GM21367 (cell line): ENCODE data around the gene ZNF407.

Source experiments
- ATAC-seq: cut with Tn5 transposase; IDR thresholded peaks from one replicate; pipeline ENCODE4 v1.9.1; 2021; ENCODE audit not compliant: unreplicated experiment

ZNF407 gene

DNA sequence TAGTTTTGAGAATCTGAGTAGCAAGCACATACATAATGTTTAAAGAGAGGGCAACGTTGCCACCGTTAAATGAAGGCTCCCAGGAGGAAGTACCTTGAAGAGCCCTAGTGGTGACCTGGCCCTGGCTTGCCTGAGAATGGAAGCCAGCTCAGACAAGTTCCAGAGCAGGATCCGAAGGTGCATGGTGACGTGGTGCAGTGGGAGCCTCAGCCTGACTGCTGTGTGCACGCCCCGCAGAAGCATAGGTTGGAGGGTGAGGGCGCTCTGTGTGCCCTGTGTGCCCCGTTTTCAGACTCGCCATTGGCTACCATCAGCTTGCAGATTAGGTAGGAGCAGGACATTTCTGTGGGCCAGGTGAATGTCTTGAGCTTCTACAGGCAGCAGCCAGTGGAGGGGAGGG lies 68.2 kb downstream of the ZNF407 start:
- ATAC-seq = no peak

DNA sequence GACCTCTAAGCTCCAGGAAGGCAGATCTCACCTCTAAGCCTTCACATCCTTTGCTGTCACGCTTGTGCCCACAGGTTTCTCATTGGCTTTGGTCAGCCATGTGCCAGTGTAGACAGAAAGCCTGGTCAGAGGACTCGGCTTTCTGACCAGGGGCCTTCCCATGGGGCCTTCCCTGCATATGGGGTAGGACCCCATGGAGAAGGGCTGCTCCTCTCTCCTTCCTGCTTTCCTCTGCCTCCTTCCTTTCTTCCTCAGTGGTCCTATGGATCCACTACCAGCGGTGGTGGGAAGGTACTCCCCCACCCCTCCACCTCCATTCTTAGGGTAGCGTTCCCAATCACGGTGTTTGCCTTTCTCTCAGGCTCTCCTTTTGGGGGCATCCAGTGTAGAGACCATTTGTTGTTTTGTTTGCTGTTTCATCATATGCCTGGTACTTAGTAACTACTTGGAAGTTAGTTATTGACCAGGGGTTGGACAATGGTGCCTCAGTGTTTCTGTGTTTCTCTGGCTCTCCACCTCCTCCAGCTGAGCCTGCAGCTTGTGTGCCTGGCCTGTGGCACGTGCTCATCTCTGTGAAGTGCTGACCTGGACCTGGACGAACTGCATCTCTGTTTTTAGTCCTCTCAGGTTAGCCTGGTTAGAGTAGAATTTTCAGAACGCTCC lies 71.6 kb downstream of the ZNF407 start:
- ATAC-seq = no peak

DNA sequence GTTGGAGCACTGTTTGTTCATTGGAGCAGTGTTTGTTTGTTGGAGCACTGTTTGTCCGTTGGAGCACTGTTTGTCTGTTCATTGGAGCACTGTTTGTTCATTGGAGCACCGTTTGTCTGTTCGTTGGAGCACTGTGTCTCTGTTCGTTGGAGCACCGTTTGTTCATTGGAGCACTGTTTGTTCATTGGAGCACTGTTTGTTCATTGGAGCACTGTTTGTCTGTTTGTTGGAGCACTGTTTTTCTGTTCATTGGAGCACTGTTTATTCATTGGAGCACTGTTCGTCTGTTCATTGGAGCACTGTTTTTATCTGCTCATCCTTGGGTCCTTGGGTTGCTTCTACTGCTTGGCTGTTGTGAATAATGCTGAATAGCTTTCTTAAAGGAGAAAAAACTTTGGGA lies 74.7 kb downstream of the ZNF407 start:
- no peak for ATAC-seq

DNA sequence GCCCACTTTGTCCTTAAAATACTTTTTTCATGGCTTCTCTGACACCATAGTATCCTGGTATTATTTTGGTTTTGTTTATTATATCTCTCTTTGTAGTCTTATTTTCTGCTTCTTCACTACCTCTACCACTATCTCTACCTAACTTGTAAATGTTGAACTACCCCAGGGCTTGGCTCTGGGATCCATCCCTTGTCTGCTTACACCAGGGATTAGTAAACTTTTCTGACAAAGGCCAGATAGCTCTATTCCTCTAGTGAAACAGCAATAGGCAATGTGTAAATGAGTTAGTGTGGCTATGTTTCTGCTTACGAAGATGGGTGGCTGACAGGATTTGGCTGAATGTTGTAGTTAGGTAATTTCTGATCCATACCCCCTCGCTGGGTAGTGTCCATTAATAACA lies 76.8 kb downstream of the ZNF407 start:
- ATAC-seq = no peak

DNA sequence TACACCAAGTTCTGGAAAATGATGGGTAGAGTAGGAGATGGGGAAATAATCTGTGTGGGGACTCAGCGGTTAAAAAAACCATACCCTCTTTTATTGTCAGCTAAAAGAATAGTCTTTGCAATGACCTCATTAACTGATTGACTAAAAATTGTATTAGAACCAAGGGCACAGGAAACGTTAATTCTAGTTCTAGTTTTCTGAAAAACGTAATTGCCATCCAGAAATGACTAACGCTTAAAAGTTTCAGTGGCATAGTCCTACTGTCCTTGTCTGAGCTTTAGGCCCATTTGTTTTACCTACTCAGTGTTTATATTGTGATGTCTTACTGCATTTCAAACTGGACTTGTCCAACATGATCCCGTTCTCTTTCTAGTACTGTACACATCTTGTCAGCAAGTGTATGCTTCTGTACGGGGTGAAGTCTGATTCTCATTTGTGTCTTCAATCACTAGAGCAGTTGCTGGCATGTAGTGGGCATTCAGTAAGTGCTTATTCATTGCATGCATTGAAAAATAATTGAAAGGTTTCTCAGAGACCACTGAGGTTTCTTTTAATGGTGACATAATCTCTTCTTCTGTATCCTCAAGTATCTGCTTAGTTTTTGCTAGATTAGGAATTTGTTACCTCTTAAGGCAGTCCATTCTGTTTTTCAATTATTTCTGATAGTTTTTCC lies 81.5 kb downstream of the ZNF407 start:
- ATAC-seq = peak; percentile 66

DNA sequence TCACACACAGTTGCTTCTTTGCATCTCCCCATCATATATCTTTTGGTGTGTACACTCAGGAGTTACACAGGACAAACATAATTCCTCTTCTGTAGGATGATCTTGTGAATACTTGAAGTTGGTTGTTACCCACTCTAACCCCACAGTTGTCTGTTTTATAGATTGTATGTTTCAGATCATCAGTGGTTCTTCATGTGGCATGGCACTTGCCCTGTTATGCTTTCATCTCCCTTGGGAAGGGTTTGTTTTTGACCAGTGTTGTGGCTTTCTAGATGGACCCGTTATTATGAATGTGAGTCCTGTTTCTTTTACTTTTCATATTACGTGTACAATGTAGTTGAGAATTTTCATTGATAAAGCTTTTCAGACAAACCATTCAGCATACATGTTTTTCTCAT lies 82.0 kb downstream of the ZNF407 start:
- ATAC-seq = no peak

DNA sequence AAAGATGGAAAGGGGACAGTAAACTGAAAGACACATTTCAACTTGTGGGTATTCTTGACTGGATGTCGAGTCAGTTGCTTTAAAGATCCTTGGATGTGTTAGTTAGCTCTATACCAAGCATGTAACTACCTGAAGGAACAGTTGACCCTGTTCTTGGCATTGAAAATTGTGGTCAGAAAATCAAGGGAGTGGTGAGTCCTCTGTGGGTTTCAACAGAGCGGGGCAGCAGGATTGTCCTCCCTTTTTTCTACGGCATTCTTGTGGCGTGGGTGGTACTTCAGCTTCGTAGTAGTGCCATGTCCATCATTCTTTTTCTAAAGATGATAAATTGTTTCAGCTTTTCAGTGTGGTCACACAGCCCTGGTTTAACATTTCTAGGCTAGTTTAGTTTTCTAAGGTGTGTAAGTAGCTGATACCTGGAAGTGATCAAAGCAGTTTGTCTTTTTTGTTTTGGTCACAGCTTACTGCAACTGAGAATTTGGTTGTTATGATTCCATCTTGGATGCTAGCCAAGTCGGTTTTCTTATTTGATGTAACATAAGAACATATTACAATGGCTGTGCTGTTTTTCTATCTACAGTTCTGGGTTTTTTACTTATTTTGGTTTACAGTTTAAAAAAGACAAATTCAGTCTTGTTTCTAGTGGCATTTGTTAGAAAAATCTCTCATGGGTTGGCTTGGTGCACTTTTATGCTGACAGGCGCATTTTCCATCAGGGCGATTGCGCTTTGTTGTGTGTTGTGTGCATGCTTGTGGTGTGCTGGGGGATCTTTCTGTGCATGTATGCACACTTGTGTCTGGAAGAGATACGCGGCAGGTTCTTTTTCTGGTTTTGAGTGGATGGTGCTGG lies 84.7 kb downstream of the ZNF407 start:
- no peak for ATAC-seq

DNA sequence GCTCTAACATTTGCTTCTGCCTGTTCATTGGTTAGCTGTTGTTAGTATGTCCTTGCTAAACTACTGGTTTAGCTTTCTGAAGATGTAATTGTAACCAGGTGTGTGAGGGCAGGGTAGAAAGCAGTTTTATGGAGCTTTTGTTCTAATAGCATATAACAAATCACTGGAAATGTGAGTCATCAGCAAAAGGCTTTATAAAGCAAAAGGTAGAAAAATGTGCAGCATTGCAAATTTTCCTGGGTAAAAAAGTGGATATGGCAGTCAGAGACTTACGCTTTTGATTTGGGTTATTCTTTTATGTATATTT lies 85.3 kb downstream of the ZNF407 start:
- ATAC-seq = no peak

DNA sequence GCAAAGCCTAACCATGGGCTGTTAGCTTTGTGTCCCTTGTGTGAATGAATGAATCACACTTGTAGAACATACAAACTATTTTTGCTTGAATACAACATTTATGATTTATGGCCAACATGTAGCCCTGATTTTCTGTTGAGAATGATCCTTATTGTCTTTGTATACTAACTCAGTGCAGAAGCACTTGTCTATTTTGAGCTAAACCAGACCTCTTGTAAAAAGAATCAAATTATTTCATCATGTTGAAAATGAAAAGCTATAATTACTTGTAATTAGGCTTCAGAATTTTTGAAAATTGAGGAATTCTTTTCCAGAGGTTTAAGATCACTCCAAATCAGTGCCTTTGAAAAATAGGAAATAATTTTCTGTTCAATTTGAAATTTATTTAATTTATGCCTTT lies 85.9 kb downstream of the ZNF407 start:
- no peak for ATAC-seq

DNA sequence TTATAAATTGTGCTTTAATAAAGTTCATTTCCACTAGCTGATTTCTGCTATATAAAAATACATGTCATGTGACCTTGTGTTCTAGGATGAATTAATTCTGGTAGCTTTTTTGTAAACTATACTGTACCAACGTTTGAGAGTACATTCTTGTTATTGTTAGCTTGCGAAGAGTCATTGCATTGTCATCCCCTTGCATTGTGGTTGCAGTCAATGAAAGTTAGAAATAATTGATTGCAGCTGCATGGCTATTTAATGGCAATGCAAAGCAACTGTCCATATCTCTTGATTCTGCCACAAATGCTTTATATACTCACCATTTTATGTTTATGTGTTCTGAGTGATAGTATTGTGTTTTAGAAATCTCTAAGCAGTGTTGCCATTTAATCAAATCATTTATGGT lies 91.6 kb downstream of the ZNF407 start:
- no peak for ATAC-seq

DNA sequence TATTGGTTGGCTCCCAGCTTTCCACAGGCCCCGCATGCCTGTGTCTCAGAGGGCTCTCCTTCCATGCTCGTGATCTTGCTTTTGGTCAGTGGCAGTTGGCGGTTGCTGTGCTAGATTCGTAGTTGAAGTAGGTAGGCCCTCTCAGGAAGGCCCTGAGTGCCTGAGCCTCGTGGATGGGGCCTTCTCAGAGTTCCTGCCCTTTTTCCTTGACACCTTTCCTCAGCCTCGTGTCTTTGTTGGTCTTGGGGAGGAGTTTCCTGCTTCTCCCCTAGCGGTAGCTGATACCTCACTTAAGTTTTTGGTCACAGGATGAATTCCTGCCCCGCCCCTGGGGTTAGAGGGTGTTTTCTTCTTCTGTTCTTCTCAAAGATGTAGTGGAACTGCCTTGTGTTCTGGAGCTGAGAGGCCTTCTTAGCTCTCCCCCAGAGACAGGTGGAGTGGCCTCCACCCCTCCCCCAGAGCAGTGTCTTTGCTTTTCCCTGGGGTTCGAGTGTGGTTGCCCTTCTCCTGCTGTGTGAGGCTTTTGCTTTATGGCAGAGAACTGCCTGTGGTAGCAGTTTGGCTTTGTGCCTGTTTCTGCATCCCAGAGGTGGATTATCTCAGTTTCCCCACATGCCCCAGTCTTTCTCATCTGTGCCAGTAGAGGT lies 94.8 kb downstream of the ZNF407 start:
- ATAC-seq = no peak

DNA sequence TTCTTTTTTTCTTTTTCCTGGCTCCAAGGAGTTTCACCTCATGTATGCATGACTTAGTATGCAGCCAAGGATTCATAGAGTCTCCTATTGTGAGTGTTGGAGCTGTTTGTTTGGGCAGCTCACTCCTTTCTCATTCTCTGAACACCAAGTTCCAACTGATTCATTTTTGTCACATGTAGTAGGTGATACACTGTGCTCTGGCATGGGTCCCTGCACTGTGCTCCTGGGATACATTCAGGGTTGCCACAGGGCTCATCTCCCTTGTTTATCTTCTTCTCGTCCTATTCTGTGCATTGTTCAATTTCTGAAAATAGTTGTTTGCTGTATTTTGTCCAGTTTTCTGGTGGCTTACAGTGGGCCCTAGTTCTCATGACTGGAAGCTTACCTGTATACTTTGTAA lies 96.8 kb downstream of the ZNF407 start:
- no peak for ATAC-seq

DNA sequence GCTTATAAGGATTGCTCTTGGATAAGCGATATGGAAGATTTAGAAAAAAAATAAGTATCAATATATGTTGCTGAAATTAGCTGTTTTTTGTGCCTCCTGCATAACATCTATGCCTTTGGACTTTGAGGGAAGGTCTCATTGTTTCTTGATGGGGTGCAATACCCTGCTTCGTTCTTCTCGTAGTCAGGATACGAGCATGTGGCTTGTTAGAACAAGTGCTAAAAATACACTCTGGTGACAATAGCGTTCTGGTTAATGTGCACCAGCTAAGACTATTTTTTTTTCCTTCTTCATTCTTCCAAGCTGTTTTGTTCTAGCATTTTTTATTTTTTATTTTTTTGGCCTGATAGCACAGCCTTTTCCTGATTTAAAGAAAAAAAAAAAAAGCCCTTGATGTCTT lies 97.5 kb downstream of the ZNF407 start:
- no peak for ATAC-seq

DNA sequence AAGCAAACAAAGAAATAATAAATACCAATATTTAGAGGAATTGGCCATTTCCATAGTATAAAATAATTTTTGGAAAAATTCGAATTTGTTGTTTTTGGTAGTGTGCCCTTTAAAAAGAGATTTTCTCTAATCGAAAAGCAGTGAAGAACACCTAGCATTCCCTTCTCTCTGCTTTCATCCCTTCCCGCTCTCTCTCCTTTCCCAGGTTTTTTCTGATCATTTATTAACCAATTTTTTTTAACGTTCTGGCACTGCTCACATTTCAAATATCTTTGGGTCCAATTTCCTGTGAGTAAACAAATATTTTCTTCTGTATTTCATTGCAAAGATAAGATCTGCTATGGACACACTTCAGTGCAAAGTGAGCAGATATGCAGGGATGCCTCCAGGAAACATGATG lies 101.2 kb downstream of the ZNF407 start:
- no peak for ATAC-seq

DNA sequence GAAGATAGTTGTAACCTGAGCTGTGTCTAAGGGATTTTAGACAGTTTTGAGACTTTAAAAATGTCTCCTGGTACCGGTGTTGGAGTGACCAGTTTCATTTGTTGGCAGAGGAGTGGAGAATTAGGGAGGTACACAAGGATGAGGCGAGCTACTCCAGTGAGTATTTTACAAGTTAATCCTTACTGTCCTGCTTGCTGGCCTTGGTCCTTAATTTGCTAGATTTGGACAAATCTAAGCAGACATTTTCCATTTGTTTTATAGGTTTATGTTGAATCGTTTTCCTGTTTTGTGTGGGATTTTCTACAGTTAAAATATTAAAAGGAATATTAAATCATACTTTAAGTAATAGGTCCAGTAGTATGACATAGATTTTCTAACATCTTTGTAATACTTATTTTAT lies 101.8 kb downstream of the ZNF407 start:
- no peak for ATAC-seq

DNA sequence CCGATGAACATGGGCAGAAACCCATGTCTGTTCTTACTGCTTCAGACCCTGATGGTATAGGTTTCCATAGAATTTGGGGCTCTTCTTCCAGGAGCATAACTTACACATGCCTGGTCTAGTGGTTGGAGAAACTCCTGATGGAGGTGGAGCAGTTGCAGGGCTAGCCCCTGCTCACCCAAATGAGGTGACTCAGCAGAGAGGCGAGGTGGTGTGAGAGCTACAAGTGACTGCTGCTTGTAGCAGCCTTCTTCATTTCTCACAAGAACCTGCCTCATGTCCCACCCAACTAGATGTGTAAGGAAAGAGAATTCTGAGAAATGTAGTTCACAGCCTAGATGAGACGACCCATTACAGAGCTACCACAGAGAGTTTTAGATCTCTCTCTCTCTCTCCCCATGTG lies 105.3 kb downstream of the ZNF407 start:
- no peak for ATAC-seq

DNA sequence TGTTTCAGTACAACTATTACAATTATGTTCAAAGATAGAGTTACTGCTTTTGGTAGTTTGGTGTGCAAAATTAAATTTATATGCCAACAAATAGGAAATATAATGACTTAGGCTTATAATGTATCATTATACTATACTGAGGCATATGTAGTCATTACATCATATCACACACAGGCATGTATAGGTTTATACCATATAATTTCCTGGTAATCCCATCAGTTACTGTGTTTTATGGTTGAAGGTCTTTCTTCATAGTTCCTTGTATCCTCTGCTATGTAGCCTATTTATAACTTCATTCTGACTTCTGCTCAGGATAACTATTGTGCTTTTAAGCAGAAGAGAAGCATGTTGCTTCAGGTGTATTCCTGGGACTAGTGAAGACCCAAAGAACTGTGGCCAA lies 110.5 kb downstream of the ZNF407 start:
- ATAC-seq = no peak

DNA sequence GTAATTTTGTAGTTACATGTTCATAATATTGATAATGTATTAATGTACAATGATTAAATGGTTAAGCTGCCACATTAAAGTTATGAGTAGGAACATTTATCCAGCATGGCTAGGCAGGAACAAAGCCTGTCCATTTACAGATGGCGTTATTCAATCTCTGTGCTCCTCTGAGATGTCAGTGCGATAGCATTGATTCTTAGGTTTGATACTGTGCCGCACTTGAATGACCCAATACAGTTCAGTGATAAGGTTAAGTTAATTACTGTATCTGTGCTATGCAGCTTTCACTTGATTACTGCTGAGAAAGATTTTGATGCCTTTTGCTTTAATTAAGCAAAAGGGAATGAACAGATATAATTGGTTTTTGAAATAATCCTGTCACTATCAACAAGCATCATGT lies 111.8 kb downstream of the ZNF407 start:
- no peak for ATAC-seq

DNA sequence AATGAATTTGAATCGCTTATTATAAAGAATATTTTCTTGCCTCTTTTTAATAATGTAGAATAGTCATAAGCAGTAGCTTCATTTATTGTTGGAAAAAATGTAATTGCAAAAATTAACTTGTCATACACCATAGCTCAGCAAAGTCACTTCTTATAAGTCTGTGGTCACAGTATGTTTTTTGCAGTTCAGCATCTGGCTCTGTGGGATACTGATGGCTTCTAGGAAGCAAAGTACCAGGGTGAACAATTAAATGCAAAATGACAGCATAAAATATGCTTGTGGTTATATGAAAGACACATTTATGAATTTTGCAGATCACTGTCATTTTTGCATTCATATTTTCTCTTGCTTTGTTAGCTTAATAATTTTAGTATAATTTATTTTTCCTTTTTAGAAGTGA lies 116.5 kb downstream of the ZNF407 start:
- ATAC-seq = no peak

DNA sequence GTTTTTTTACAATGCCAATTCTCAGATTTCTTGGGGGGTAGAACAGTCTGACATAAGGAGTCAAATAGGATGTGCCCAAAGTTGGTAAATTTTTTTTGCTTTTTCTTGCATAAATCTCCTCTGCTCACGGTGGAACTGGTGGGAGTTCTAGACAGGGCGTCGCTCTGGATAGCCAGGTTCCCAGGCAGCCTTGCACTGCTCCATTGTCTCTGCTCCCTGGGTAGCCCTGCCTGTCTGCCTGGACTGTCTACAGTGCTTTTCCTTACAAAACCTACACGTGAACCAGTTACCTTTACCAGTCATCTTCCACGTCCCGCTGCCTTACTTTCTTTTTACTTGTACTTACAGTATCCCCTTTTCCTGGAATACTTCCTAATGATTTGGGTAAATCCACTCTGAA lies 117.1 kb downstream of the ZNF407 start:
- ATAC-seq = no peak

DNA sequence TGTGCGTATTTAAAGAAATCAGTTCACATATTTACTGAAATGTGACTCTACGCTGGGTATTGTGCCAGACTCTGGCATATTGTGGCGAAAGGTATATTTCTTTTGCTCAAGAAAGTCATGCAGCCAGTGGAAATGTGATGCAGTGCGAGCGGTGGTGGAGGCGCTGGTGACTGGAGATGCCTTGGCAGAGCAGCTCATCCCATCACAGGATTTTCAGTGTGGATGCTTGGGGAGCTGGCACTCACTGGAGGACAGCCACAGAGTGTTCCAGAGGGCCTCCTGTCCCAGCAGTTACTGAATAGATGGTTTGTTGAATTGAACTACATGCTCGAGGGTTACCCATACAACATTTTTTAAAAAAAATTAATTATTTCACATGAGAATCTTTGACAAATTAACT lies 117.6 kb downstream of the ZNF407 start:
- ATAC-seq = no peak
